Erythroblast (primary cell): ENCODE data around the gene ACTN4.
A peak's percentile ranks its signal among the peaks of the same experiment; 100 is the strongest.

Experiments used
- DNase-seq, 2 experiments: peaks; one replicate each; lab custom pipeline; 2025; lab: John Stamatoyannopoulos, UW
- GATA1 ChIP-seq: IDR thresholded peaks from 2 replicates; pipeline ENCODE4 v1.6.1; 2011; ENCODE audit warnings: low read depth, mild to moderate bottlenecking, control low read depth, low read length, moderate library complexity
- POLR2A ChIP-seq: IDR thresholded peaks from 2 replicates; pipeline ENCODE4 v1.6.1; 2011; ENCODE audit warnings: mild to moderate bottlenecking, low read length

The ACTN4 gene

GRCh38 chr19:38671654-38672053 is 24.2 kb downstream of the ACTN4 start:
- TF ChIP-seq GATA1 = no peak
- no peak for TF ChIP-seq POLR2A
- no peak for DNase-seq

DNA sequence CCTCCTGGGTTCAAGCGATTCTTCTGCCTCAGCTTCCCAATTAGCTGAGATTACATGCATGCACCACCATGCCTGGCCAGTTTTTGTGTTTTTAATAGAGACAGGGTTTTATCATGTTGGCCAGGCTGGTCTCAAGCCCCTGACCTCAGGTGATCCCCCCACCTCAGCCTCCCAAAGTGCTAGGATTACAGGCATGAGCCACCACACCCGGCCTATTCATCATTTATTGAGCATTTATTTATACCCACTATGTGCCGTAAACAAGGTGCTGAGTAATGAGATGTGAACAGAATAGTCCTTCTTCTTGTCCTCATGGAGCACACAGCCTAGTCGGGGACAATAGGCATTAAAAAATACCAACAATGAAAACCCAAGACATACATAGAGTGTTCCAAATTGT is 25.6 kb downstream of the ACTN4 start:
- TF ChIP-seq POLR2A (no peak), GATA1 (no peak)
- no peak for DNase-seq

- TF ChIP-seq POLR2A (no peak), GATA1 (no peak)
- DNase-seq = no peak
Measured at GRCh38 chr19:38674388-38675171, 27.1 kb downstream of the ACTN4 start.

- no peak for TF ChIP-seq POLR2A
- no peak for TF ChIP-seq GATA1
- peak; percentile 61 to 75 for DNase-seq
Measured at GRCh38 chr19:38675611-38676010, 28.2 kb downstream of the ACTN4 start.

- DNase-seq = peak; percentile 74 to 85
- TF ChIP-seq POLR2A (peak; percentile 67), GATA1 (no peak)
Measured at GRCh38 chr19:38676023-38676877, 28.8 kb downstream of the ACTN4 start.

- no peak for DNase-seq
- no peak for TF ChIP-seq POLR2A
- TF ChIP-seq GATA1 = no peak
Measured at GRCh38 chr19:38676878-38677646, 29.6 kb downstream of the ACTN4 start.

GRCh38 chr19:38678217-38678890 is 30.9 kb downstream of the ACTN4 start:
- peak in 1 of 2 experiments; percentile 40 for DNase-seq
- no peak for TF ChIP-seq GATA1
- no peak for TF ChIP-seq POLR2A

DNA sequence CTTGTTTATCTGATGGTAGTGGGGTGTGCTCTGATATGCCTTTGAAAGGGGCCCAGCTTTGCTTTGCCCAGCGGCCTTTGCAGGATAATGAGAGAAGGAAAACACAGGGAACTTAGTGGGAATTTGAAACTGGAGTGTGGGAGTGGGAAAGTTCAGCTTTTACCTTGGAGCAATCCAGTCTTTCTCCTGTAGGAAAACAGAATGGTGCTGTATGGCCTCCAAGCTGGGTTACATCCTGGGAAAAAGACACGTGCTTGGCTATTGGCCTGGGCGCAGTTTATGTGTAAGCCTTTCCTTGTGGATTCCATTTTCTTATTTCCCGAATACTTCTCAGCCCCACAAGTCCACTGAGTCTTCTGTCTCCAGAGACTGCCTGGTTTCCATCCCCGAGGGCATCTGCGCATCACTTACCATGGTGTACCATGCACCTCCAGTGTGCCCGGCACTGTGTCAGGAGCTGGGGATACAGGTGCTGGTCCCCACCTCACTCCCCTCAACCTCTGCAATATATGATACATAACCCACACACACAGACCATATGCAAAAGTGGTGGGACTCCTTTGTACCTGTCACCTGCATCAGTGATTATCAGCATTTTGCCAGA is 31.5 kb downstream of the ACTN4 start:
- DNase-seq = no peak
- no peak for TF ChIP-seq GATA1
- TF ChIP-seq POLR2A = no peak

DNA sequence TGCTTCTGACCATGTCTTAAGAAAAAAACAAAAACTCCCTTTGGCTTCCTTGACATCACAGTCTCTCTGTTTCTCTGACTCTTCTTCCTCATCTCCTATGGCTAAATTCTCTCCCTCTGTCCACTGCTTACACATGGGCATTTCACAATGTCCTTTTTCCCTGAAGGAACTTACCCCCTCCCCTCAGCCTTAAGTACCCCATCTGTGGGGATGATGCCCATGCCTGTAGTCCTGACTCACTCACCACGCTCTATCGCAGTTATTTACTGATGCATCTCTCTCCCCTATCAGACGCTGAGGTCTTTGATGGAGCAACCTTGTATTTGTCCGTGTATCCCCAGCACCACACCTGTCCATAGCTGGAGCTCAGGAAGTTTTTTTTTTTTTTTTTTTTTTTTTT is 32.4 kb downstream of the ACTN4 start:
- TF ChIP-seq POLR2A (no peak), GATA1 (no peak)
- DNase-seq = no peak

DNA sequence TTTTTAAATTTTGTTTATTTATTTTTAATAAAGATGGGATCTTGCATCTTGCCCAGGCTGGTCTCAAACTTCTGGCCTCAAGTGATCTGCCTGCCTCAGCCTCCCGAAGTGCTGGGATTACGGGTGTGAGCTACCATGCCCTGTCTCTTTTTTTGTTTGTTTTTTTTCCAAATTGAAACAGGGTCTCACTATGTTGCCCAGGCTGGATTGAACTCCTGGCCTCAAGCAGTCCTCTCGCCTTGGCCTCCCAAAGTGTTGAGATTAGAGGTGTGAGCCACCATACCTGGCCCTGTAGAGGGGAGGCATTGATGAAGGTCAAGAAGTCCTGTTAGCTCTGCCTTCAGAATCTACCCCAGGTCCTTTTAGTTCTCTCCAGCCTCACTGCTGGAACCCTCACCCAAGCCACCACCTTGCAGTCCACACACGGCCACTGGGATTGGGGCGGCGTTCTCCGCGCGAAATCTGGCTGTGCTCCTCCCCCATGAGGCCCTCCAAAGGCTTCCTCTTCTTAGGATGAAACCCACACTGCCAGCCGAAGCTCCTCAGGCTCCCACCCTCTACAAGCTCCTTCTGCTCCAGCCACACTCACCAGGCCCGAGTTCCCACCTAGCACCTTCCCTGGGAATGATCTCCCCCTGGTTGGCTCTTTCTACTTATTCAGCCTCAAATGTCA is 34.9 kb downstream of the ACTN4 start:
- TF ChIP-seq POLR2A (no peak), GATA1 (no peak)
- DNase-seq = no peak

DNA sequence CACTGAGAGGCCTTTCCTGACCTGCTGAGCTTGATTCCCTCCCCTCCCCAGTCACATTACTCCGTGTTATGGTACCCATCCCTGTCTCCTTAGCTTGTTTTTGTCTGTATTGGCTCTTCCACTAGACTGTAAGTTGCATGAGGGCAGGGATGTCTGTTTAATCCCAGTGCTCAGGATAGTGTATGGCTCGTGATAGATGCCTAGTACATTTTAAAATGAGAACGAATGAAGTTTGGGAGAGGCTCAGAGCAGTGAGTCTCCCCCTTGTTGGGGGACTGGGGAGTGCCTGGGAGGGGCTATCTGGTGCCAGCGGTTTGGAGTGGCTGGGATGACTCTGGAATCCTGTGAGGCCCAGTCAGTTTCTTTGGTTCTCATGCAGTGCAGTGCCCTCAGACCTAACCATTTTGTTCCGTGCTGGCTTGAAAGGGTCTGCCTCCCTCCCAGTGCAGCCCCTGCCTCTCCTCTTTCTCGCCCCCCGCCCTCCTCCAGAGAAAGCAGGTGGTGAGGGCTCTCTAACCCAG is 35.5 kb downstream of the ACTN4 start:
- TF ChIP-seq GATA1 (no peak), POLR2A (no peak)
- no peak for DNase-seq
